Neural progenitor cell (in vitro differentiated cells): ENCODE results near the gene SH3BGRL3. TPM values are rescaled to one million over a fixed set of nuclear protein-coding genes. Genes with fewer than 3 reads are reported as not detected.
A peak's percentile ranks its signal among the peaks of the same experiment; 100 is the strongest.

Source experiments
- DNase-seq: peaks from one replicate; pipeline ENCODE4 v3.0.0-alpha.2; 2016; ENCODE audit warnings: low spot score
- H2AFZ ChIP-seq: fragments of 200-600 bp; sonication (generic); replicated peaks from 2 replicates; pipeline ENCODE4 v1.6.1; 2016; ENCODE audit warnings: antibody characterized with exemption
- H3F3A ChIP-seq: fragments of 200-600 bp; sonication (generic); 2 replicates; pipeline ENCODE4 v1.6.1; 2016; ENCODE audit warnings: antibody characterized with exemption, low read depth
- H3K27ac ChIP-seq: fragments of 200-600 bp; sonication (generic); 2 replicates; pipeline ENCODE4 v1.5.1; 2016; ENCODE audit warnings: mild to moderate bottlenecking
- H3K27me3 ChIP-seq: fragments of 200-600 bp; sonication (generic); 2 replicates; pipeline ENCODE4 v1.6.1; 2016; ENCODE audit warnings: mild to moderate bottlenecking, moderate library complexity
- H3K36me3 ChIP-seq: fragments of 200-600 bp; sonication (generic); 2 replicates; pipeline ENCODE4 v1.5.1; 2016
- H3K4me1 ChIP-seq: fragments of 200-600 bp; sonication (generic); 2 replicates; pipeline ENCODE4 v1.6.1; 2016; ENCODE audit warnings: mixed run types
- H3K4me2 ChIP-seq: fragments of 200-600 bp; sonication (generic); 2 replicates; pipeline ENCODE4 v1.6.1; 2016
- H3K4me3 ChIP-seq: fragments of 200-600 bp; sonication (generic); 2 replicates; pipeline ENCODE4 v1.5.1; 2016
- H3K79me2 ChIP-seq: fragments of 200-600 bp; sonication (generic); 2 replicates; pipeline ENCODE4 v1.6.1; 2016; ENCODE audit warnings: low read depth
- H3K9ac ChIP-seq: fragments of 200-600 bp; sonication (generic); 2 replicates; pipeline ENCODE4 v1.6.1; 2016
- H3K9me3 ChIP-seq: fragments of 200-600 bp; sonication (generic); 2 replicates; pipeline ENCODE4 v1.5.1; 2016; ENCODE audit warnings: low read depth
- H4K20me1 ChIP-seq: fragments of 200-600 bp; sonication (generic); 2 replicates; pipeline ENCODE4 v1.6.1; 2016; ENCODE audit warnings: low read depth
- H3K27ac Mint-ChIP-seq: 3 replicates; pipeline ENCODE4 v1.8.0; 2021; ENCODE audit warnings: mixed read lengths
- H3K27me3 Mint-ChIP-seq: 2 replicates; pipeline ENCODE4 v1.8.0; 2022; ENCODE audit warnings: low read depth, mild to moderate bottlenecking, inconsistent platforms, moderate library complexity, mixed read lengths; ENCODE audit not compliant: insufficient read depth
- H3K36me3 Mint-ChIP-seq: 3 replicates; pipeline ENCODE4 v1.8.0; 2021; ENCODE audit warnings: mixed read lengths
- H3K4me1 Mint-ChIP-seq: 3 replicates; pipeline ENCODE4 v1.8.0; 2021; ENCODE audit warnings: mixed read lengths
- H3K4me3 Mint-ChIP-seq: 3 replicates; pipeline ENCODE4 v1.8.0; 2021; ENCODE audit warnings: mild to moderate bottlenecking, moderate library complexity, mixed read lengths
- H3K9me3 Mint-ChIP-seq: 3 replicates; pipeline ENCODE4 v1.8.0; 2020; ENCODE audit warnings: mixed read lengths
- EZH2 ChIP-seq: fragments of 200-600 bp; sonication (generic); IDR thresholded peaks from 2 replicates; pipeline ENCODE4 v1.6.1; 2017; ENCODE audit warnings: antibody characterized with exemption, mild to moderate bottlenecking, moderate library complexity
- EZH2phosphoT487 ChIP-seq: fragments of 200-600 bp; sonication (generic); IDR thresholded peaks from 2 replicates; pipeline ENCODE4 v1.6.1; 2017; ENCODE audit warnings: antibody characterized with exemption
- total RNA-seq: library from RNA; depleted of rRNA; stranded (reverse); fragments of >200 nt; gene quantifications from 2 replicates; pipeline ENCODE4 v1.2.3, GENCODE V29; 2015; ENCODE audit warnings: low replicate concordance
- TF ChIP-seq, protein P1 (sequence below): fragments of 200-600 bp; sonication (generic); IDR thresholded peaks from 2 replicates; pipeline ENCODE4 v1.5.1; 2017; ENCODE audit warnings: antibody characterized with exemption, mild to moderate bottlenecking

Gene SH3BGRL3
- total RNA-seq, 1 donor from 2014 or later = 15.6 TPM

GRCh38 chr1:26302733-26303405 is 23.0 kb downstream of the SH3BGRL3 start:
- DNase-seq = no peak
- no peaks in the 10 kb centered on the region for H3K79me2 ChIP-seq
- no peaks in the 10 kb centered on the region for H3K36me3 Mint-ChIP-seq
- peak overlapping the region; percentile 35 for H3K4me3 Mint-ChIP-seq
- H3K4me3 ChIP-seq = no peak overlapping the region
- H3K4me1 ChIP-seq = peaks cover 11% of the 10 kb centered on the region
- no peaks in the 10 kb centered on the region for H3K27me3 ChIP-seq
- no peak overlapping the region for H3K27ac Mint-ChIP-seq
- H4K20me1 ChIP-seq = no peaks in the 10 kb centered on the region
- H2AFZ ChIP-seq = no peak overlapping the region
- H3K4me1 Mint-ChIP-seq = peaks cover 25% of the 10 kb centered on the region
- no peaks in the 10 kb centered on the region for H3K9me3 ChIP-seq
- TF ChIP-seq EZH2 (no peak), EZH2phosphoT487 (no peak)
- TF ChIP-seq, protein P1, sequence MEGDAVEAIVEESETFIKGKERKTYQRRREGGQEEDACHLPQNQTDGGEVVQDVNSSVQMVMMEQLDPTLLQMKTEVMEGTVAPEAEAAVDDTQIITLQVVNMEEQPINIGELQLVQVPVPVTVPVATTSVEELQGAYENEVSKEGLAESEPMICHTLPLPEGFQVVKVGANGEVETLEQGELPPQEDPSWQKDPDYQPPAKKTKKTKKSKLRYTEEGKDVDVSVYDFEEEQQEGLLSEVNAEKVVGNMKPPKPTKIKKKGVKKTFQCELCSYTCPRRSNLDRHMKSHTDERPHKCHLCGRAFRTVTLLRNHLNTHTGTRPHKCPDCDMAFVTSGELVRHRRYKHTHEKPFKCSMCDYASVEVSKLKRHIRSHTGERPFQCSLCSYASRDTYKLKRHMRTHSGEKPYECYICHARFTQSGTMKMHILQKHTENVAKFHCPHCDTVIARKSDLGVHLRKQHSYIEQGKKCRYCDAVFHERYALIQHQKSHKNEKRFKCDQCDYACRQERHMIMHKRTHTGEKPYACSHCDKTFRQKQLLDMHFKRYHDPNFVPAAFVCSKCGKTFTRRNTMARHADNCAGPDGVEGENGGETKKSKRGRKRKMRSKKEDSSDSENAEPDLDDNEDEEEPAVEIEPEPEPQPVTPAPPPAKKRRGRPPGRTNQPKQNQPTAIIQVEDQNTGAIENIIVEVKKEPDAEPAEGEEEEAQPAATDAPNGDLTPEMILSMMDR = no peak
- H3K9me3 Mint-ChIP-seq = no peaks in the 10 kb centered on the region
- H3K36me3 ChIP-seq = no peaks in the 10 kb centered on the region
- no peak overlapping the region for H3K27ac ChIP-seq
- H3K4me2 ChIP-seq = no peak overlapping the region
- peak overlapping the region; percentile 32 for H3K9ac ChIP-seq
- H3F3A ChIP-seq = peaks cover 12% of the 10 kb centered on the region
- H3K27me3 Mint-ChIP-seq = peaks cover 10% of the 10 kb centered on the region

DNA sequence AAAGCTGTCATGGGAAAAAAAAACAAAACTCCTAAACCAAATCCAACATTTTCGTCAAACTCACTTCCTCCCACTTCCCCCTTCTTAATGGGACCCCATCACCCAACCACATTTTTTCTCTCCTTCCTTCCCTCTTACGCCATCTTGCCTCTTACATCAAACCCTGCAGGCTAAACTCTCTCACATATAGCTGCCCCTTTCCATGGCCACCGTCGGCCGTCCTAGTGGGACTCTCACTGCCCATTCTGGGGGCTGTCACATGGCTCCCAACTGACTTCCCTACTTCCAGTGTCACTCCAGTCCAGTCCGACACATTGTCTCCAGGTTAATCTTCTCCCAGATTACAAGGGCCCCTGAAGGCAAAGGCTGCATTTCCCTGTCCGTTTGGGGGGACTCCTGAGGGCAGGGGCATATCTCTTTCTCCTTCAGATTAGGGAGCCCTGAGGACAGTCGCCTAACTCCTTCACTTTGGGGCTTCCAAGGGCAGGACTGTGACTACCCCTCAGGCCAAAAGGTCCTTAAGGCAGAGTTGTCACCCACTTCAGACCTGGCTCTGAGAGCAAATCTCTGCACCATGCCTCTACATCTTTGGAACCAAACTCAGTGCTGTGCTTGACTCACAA is 25.9 kb downstream of the SH3BGRL3 start:
- Histone ChIP-seq H3K27me3 (no peaks in the 10 kb centered on the region), H3K9me3 (no peaks in the 10 kb centered on the region), H3K27ac (no peak overlapping the region), H2AFZ (no peak overlapping the region), H3K4me1 (peaks cover 11% of the 10 kb centered on the region), H3K36me3 (no peaks in the 10 kb centered on the region), H3F3A (peaks cover 12% of the 10 kb centered on the region), H3K79me2 (no peaks in the 10 kb centered on the region), H3K4me2 (peak overlapping the region; percentile 86), H4K20me1 (no peaks in the 10 kb centered on the region), H3K9ac (peak overlapping the region; percentile 63), H3K4me3 (peak overlapping the region; percentile 86)
- H3K4me1 Mint-ChIP-seq = peaks cover 25% of the 10 kb centered on the region
- peak overlapping the region; percentile 100 for H3K27ac Mint-ChIP-seq
- peak; percentile 34 for DNase-seq
- H3K27me3 Mint-ChIP-seq = peaks cover 5% of the 10 kb centered on the region
- H3K4me3 Mint-ChIP-seq = peak overlapping the region; percentile 100
- TF ChIP-seq, protein P1 = no peak
- TF ChIP-seq EZH2phosphoT487 = no peak
- no peak for TF ChIP-seq EZH2
- H3K9me3 Mint-ChIP-seq = no peaks in the 10 kb centered on the region
- no peaks in the 10 kb centered on the region for H3K36me3 Mint-ChIP-seq

- no peaks in the 10 kb centered on the region for H4K20me1 ChIP-seq
- H3K4me3 ChIP-seq = peak within 1 kb of the TSS; percentile 86
- peak within 1 kb of the TSS; percentile 86 for H3K4me2 ChIP-seq
- Mint-ChIP-seq H3K4me3 (peak within 1 kb of the TSS; percentile 100), H3K27me3 (peaks cover 5% of the 10 kb centered on the region), H3K9me3 (no peaks in the 10 kb centered on the region), H3K36me3 (no peaks in the 10 kb centered on the region), H3K27ac (peak within 1 kb of the TSS; percentile 100), H3K4me1 (peaks cover 25% of the 10 kb centered on the region)
- peak within 1 kb of the TSS; percentile 63 for H3K9ac ChIP-seq
- H3K9me3 ChIP-seq = no peaks in the 10 kb centered on the region
- peak; percentile 98 for DNase-seq
- no peaks in the 10 kb centered on the region for H3K27me3 ChIP-seq
- no peaks in the 10 kb centered on the region for H3K79me2 ChIP-seq
- H2AFZ ChIP-seq = peak within 1 kb of the TSS; percentile 68
- peaks cover 12% of the 10 kb centered on the region for H3F3A ChIP-seq
- no peak within 1 kb of the TSS for H3K27ac ChIP-seq
- TF ChIP-seq EZH2 (no peak), EZH2phosphoT487 (no peak)
- TF ChIP-seq, protein P1 = no peak
- peaks cover 11% of the 10 kb centered on the region for H3K4me1 ChIP-seq
- no peaks in the 10 kb centered on the region for H3K36me3 ChIP-seq
Observed at GRCh38 chr1:26306290-26307229, 26.7 kb downstream of the SH3BGRL3 start, which contains the start of gene UBXN11. Gene UBXN11, minus strand, starts transcription at chr1:26306636. Its CDS starts 3,753 bp downstream, at chr1:26302883.
